T-helper 22 cell (primary cell): ENCODE measurements around the gene CLK4.

Experiments used
- DNase-seq: peaks from one replicate; pipeline ENCODE4 v3.0.0-alpha.2; 2020; ENCODE audit warnings: low read depth

Gene CLK4

GRCh38 chr5:178637356-178638074 is 10.7 kb upstream of the CLK4 start:
- DNase-seq = no peak

GRCh38 chr5:178632285-178632684 is 5.4 kb upstream of the CLK4 start:
- no peak for DNase-seq

- DNase-seq = no peak
Observed at GRCh38 chr5:178630951-178631350, 4.1 kb upstream of the CLK4 start.

- no peak for DNase-seq
Observed at GRCh38 chr5:178630475-178630930, 3.7 kb upstream of the CLK4 start.

GRCh38 chr5:178627259-178627598 is 379 bp upstream of the CLK4 start:
- no peak for DNase-seq

- no peak for DNase-seq
Observed at GRCh38 chr5:178625679-178626483, 969 bp downstream of the CLK4 start.

GRCh38 chr5:178624631-178625546 is 2.0 kb downstream of the CLK4 start:
- DNase-seq = no peak

- no peak for DNase-seq
Observed at GRCh38 chr5:178622679-178623247, 4.1 kb downstream of the CLK4 start.

GRCh38 chr5:178619390-178619789 is 7.5 kb downstream of the CLK4 start:
- DNase-seq = no peak

GRCh38 chr5:178612299-178612698 is 14.6 kb downstream of the CLK4 start:
- DNase-seq = no peak

- DNase-seq = no peak
Observed at GRCh38 chr5:178606269-178606668, 20.6 kb downstream of the CLK4 start.

GRCh38 chr5:178605788-178606187 is 21.1 kb downstream of the CLK4 start:
- DNase-seq = no peak

GRCh38 chr5:178602752-178603151 is 24.1 kb downstream of the CLK4 start:
- no peak for DNase-seq

GRCh38 chr5:178595750-178596149 is 31.1 kb downstream of the CLK4 start:
- DNase-seq = no peak

- no peak for DNase-seq
Observed at GRCh38 chr5:178595150-178595549, 31.7 kb downstream of the CLK4 start.

- no peak for DNase-seq
Observed at GRCh38 chr5:178590924-178591423, 35.9 kb downstream of the CLK4 start.

- no peak for DNase-seq
Observed at GRCh38 chr5:178590141-178590923, 36.5 kb downstream of the CLK4 start, which contains the start of gene COL23A1. COL23A1 (minus strand) TSS chr5:178590393.

GRCh38 chr5:178589180-178590140 is 37.4 kb downstream of the CLK4 start:
- no peak for DNase-seq

- DNase-seq = no peak
Observed at GRCh38 chr5:178588769-178589168, 38.1 kb downstream of the CLK4 start.
